Stimulated activated CD4-positive, alpha-beta T cell treated with anti-CD3 and anti-CD28 coated beads, Interleukin-15, amount 100 ng/mL, for 1 hour (primary cell): ENCODE measurements around the gene CST9.

Experiments
- DNase-seq, 2 donors: peaks; one replicate each; pipeline ENCODE4 v3.0.0-alpha.2; 2020; ENCODE audit warnings: low read depth in 1 of 2, low spot score in 1 of 2

The CST9 gene, protein sequence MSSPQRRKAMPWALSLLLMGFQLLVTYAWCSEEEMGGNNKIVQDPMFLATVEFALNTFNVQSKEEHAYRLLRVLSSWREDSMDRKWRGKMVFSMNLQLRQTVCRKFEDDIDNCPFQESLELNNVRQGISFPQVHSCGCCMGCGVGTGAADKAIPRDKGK

DNA sequence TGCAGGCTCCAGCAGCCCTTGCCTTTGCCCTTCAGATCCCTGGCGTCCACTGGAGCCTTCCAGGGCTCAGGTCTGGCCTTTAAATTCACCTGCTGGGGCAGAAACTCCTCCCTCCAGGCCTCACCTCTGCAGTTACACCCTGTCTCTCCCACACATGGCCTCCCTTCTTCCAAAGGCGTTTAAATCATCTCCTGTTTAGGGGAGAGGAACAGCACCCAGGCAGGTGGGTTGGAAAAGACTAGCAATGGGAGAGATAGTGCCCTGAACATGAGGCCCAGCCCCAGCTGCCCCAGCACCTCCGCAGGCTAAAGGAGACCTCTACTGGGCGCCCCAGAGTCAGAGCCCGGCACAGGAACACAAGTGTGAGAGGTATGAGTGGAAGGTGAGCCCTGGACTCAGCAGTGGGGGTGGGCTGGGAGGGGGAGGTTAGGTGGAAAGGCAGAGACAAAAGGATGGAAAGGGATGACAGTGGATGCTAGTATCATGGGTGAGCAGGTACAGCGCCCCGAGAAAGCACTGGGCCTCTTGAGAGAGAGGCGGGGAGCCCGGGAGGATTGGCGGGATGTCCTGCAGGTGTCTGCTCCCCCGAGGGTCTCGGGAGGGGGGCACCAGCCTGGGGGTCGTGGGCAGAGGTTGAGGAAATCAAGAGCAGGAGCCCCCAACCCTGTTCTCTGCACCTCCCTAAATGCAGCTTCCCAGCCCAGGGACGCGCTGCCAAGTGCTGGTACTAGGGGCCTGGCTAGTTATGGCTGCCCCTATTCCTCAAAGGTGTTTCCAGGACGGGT is at the start of gene CST9:
Gene CST9, minus strand, starts transcription at position 51 of the 785 bp plus-strand sequence. CDS start 53 bp downstream, outside the sequence.
- no peak for DNase-seq

DNA sequence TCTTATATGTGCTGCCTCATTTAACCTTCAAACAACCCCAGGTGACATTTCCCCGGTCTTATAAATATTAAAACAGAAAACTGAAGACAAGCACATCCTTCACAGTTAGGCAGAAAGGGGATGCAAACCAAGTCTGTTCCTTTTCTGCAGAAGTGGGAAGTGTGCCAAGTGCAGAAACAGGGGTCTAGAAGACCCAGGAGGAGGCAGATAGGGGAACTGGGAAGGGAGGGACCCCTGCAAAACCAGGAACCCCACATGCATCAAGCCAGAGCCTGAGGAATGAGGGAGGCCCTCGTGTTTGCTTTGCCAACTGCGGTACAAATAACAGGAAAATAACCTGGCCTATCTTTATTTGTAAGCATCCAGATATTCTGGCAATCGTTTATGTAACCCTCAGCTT is 49.0 kb upstream of the CST9 start:
- DNase-seq: no peak

DNA sequence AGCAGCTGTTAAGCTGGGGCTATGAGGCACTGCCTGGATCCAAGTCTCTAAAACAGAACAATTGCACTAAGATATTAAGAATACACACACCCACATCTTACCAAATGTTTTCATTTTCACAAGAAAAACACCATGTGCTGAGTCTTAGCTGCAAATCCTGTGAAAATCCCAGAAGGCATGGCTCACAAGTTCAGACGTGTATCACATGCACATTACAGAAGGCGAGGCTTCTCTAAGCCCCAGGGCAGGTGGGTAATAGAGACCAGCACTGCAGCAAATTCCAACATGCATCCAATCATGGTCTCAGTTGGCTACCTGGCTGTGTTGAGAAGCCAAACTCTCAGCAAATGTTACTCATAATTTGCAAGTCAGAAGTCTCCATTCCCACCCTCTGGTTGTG is 48.3 kb upstream of the CST9 start:
- DNase-seq: no peak

DNA sequence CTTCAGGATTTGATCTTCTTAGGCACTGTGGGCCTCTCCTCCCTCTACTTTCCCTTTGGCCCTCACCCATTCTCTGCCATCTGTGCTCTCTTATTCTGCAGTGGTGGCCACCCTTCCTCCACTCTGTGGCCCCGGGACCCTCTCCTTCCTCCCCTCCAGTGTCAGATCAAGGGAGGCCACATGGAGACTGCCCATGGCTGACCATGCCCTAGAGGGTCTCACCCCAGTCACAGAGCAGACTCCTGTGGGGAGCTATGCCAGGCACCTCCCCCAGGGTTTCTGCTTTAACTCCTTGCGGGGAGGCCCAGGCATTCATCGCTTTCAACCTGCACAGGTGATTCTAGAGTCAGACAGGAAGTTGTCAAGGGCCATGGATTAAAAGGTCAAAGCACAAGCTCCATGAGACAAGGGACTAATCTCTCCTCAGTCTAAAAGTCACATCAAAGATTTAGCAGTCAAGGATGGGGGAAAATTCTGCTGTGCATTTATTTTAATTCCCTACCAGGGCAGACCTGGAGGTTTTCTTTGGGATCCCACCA is 47.8 kb upstream of the CST9 start:
- no peak for DNase-seq

DNA sequence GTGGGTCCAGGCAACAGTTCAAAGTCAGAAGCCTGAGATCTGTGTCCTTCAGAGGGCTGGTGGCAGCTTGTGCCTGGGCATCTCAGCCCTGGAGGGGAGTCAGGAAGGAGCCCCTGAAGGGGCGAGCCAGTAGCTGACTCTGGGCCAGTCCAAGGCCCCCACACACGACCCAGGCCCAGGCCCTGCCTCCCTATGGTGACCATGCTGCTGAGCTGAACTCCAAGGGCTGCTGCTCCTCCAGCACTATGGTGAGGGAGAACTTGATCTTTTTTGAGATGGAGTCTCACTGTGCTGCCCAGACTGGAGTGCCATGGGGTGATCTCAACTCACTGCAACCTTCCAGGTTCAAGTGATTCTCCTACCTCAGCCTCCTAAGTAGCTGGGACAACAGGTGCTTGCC is 47.2 kb upstream of the CST9 start:
- no peak for DNase-seq

DNA sequence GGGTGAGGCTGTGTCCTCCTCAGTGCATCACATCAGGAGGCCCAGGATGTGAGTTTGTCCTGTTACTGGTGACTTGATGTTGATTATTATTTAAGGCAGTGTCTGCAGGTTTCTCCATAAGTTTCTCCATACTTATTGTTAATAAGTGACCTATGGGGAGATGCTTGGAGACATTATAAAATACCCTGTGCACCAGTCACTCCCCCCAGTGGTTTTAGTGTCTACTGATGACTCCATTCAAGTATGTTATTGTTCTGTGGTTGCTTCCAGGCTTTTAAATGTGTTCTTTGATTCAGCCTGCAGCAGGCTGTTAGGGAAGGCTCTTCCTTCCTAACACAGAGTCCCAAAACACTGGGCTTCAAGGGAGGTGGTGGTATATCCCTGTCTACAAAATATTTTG is 46.7 kb upstream of the CST9 start:
- DNase-seq: no peak

DNA sequence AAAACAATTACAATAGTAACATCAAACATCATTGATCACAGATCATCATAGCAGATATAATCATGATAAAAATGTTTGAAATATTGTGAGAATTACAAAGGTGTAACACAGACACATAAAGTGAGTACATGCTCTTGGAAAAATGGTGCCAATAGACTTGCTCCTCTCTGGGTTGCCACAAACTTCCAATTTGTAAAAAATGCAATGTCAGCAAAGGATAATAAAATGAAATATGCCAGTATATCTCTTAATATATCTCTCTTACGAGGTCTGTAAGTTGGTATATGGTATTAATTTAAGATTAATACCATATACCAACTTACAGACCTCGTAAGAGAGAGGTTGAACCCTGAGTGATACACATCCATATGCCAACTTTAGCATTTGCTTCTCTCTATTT is 45.4 kb upstream of the CST9 start:
- DNase-seq: no peak

DNA sequence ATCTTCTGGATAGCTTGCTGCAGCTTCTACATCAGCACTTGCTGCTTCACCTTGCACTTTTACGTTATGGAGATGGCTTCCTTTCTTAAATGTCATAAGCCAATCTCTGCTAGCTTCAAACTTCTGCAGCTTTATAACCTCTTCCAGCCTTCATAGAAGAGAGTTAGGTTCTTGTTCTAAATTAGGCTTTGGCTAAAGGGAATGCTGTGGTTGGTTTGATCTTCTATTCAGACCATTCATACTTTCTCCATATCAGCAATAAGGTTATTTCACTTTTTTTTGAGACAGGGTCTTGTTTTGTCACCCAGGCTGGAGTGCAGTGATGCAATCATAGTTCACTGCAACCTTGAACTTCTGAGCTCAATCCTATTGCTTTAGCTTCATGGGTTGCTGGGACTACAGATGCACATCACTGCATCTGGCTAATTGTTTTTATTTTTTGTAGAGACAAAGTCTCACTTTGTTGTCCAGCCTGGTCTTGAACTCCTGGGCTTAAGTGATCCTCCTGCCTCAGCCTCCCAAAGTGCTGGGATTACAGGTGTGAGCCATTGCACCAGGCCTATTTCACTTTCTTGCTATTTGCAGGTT is 44.2 kb upstream of the CST9 start:
- no peak for DNase-seq

DNA sequence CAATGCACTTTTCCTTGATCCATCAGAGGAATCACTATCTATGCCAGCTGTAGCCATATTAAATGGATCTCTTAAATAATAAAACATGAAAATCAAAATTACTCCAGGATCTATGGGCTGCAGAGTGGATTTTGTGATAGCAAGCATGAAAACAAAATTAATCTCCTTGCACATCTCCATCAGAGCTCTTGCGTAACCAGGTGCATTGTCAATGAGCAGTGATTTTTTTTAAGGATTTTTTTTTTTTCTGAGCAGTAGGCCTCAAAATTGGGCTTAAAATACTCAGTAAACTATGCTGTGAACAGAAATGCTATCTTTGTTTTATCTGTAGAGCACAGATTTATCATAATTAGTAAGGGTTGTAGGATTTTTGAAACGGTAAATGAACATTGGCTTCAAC is 43.5 kb upstream of the CST9 start:
- DNase-seq: no peak

DNA sequence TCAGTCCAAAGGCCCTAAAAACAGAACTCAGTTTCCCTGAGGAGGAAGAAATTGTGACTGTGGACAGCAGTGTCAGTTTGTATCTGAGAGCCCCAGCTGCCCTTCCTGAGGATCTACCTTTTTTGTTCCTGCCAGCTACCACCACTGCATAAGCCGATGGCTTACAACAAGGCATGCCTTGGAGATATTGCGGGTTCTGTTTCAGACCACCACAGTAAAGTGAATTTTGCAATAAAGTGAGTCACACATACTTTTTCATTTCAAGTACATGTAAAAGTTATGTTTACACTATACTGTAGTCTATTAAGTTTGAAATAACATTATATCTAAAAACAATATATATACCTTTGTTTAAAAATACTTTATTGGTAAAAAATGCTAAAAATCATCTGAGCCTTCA is 41.6 kb upstream of the CST9 start:
- DNase-seq: no peak

DNA sequence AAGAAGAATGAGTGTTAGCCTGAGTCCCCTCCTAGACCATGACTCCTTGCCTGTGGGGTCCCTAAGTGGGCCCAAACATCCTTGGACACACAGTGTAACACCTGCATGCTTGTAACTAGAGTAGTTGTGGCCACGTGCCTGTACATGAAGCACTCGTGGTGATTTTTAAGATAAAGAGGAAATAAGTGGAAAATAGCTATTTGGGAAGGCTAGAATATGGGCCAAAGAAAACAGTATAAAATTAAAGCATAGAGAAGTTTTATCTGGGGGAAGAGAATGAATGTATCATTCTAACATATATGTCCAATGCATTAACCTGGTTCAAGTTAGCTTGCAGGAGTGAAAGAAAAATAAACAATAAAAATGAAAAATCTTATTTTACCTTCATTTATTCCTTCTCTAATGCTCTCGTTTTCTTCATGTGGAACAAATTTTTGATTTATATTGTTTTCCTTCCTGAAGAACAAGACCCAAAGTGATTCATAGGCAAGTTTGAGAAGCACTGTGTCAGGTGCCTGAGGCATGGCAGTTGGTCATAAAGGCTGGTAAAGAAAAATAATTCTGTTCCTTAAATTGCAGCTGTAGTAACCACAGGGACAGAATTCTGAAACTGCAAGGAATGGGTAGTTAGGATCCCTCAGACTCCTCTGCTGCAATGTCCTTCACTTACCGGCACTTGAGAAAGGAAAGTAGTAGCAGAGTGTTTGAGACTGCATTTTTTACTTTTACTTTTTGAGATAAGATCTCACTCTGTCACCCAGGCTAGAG is 40.6 kb upstream of the CST9 start:
- DNase-seq: no peak

DNA sequence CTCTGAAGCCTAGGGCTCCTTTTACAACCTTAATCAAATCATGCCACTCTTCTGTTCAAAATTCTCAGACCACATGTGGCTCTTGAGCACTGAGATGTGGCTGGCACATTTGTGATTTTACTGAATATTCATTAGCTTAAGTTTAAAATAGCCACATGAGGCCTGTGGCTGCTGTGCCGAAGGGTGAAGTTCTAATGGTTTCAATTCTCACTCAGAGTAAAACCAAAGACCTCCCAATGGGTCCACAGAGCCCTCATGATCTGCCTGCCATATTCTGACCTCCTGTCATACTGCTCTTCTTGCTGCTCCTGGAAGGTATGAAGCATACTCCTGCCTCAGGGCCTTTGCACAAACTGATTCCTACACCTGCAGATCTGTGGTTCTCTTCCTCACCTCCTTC is 39.9 kb upstream of the CST9 start:
- DNase-seq: no peak

DNA sequence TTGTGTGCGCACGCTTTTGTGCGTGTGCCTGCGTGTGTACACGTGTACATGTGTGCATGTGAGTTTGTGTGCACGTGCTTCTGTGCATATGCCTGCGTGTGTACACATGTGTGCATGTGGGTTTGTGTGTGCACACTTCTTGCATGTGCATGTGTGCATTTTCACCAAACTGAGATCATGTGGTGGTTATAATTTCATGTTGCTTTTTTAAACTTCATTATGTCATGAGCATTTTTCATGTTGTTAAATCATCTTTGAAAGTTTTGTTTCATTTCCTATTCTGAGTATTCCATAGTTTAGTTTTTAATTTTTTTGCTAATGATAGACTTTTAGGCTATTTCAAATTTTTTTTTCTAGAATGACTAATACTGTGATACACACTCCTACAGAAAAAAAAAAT is 38.4 kb upstream of the CST9 start:
- DNase-seq: no peak

DNA sequence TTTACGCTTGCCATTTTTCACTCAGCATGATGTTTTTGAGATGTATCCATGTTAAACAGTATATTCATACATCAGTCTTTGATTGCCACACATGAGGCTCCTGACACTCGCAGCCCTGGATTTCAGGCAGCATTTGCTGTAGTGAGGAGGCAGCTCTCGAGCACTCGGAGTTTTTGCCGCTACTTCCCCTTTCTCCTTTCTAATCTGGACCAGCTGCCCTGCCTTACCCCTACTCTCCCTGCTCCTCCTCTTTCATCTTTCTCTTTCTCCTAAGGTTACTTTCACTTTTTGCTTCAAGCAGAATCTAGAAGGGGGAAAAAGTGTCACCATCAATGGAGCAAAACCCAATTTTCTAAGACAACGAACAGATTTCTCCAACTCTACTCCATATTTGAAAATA is 37.9 kb upstream of the CST9 start:
- no peak for DNase-seq

DNA sequence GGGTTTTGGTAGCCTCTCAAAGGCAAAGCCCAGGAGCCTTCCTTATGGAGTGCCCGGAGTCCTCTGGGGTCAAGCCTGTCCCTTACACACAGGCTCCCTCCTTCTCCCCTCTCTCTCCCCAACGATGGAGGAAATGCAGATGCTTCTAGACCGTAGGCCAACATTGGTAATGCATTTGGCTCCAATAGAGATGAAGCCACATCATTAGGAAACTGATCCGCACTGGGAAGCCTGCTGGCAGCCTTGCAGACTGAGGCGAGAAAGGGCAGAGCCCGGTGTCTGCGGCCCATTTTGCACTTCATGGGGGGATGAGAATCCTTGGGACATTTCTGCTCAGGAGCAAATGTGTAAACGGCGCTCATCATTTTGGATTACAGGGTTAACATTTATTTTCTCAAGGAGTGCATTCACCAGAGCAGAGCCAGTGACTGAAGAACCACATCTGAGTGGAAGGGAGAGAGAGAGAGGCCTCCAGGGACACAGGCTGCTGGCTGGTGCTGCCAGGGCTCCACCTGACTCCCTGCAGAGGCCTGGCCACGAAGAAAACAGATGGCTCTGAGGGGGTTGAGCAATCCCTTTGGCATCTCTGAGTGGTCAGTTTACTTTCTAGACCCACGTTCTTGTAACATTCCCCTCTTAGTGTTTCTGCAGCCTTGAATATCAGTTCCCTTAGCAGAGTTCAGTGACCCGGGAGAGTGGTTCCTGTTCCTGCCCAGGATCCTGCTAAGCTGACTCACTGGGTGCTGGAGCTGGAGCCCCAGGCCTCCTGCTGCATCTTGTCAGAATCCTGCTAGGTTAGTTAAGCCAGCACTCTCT is 36.4 kb upstream of the CST9 start:
- DNase-seq: no peak

DNA sequence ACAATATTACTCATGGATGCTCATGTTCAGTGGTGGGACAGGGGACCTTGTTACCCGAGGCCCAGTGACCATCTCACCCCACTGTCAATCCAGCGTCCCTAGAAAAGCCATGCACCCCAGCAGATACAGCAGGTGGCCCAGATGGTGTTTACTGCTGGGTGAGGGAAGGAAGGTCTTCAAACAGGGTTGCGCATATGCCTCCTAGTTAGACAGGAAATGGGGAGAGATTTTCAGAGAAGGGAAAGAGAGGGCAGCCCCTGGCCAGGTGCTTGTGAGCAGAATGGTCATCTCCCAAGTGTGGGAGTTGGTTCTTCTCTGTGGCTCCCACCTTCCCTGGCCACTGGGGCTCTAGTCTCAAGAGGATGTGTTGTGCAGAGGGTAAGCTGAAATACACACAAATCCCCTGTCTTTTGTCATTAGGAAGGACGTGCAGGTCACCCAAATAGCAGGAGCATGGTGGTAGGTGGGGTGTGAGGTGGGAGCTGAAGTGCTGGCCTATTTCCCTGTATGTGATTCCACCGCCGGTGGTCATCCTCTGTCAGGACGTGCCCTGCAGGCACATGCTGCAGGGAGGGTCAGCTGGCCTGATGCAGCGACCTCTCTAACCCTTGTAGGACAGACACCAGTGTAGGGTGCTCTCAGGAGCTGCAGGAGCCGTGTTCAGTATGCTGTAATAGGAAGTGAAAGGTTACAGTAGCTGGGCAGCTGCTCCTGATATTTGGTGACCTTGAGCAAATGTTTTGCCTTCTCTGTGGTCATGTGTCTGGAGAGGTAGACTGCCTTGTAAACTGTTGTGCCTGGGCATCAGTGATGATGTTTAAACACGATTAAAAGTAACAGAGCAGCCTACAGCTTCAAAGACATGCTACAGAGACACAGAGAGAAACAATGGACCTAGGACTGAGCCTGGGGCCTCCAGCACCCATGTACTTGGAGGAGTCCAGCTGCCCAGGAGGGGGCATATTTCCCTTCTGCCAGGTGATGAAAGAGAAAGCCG is 35.3 kb upstream of the CST9 start:
- no peak for DNase-seq

DNA sequence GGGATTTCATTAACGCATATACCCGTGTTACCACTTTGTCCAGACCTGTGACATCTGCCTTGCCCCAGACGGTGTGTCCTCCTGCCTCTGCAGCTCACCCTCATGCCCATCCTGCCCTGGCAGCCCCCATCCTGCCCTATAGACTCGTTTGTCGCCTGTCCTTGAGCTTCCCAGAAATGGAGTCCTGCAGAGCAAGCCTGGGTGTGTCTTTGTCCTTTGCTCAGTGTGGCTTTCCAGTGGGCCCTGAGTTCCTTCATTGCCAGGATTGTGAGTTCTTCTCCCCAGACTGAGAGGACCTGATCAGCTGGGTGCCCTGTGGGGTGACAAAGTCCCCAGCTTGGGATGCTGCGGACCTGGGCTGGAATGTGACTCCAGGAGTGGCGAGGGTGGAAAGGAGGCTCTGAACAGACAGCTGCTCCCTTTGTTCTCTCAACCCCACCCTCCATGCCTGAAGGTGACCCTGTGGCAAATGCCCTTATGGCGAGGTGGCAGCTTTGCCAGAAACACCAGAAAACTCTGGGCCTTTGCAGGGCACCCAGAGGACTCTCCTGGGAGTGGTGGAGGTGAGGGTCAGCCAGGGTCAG is 34.4 kb upstream of the CST9 start:
- DNase-seq: no peak

DNA sequence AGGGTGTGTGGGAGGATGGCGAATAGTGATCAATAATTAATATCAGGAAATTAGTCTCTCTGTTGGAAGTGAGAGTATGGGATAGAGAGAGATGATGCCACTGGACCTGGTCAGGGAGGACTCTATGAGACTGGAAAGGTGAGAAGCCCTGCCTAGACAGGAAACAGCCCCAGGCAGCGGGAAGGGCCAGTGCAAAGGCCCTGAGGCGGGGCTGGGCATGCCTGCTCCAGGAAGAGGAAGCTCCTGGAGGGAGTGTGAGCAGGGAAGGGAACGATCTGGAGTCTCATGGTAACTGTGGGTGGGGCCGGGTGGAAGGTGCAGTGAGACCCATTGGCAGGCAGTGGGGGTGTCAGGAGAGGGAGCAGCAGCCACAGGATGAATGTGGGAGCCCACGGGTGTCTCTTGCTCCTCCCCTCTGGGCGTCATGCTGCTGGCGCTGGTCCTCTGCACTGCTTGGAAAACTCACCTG is 33.8 kb upstream of the CST9 start:
- no peak for DNase-seq

DNA sequence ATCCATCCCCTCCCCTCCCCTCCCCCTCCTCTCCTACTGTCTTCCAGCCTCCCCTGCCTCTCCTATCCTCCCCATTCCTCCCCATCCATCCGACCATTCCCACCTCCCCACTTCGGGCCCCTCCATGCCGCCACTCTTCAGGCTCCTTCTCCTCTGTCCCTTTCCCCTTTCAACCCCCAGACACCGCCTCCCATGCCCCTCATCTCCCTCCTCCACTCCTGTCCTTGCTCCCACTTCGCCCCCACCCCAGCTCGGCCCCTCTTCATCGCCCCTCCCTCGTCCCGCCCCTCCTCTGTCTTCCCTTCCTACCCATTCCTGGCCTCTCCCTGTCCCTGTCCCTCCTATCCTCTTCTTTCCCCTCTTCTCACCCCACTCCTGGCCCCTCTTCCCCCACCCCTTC is 32.6 kb upstream of the CST9 start:
- no peak for DNase-seq
